ENCODE results near the gene UBXN1.
A peak's percentile ranks its signal among the peaks of the same experiment; 100 is the strongest.
"Not testable (repeated sequence)": the region's sequence is repeated elsewhere in the genome, so short reads cannot be mapped to it uniquely, and the experiment has no call there.

UBXN1 gene

DNA sequence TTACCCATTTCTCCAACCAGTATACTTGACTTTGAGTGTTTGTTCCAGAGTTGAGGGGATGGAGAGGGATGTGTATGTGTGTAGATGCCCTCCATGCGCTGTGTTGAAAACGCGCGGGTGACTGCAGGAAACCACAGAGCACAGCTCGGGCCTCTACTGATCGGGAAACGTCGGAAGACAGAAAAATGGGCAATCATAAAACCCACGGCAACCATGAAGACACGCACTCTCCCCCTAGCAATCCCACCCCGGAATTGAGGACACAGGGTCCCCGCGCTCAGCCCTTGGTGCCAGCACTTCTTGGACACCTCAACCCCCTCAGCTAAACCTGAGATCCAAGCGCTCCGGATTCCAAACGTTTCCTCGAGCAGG lies 7.7 kb downstream of the UBXN1 start:
- DNase-seq, result no peak

DNA sequence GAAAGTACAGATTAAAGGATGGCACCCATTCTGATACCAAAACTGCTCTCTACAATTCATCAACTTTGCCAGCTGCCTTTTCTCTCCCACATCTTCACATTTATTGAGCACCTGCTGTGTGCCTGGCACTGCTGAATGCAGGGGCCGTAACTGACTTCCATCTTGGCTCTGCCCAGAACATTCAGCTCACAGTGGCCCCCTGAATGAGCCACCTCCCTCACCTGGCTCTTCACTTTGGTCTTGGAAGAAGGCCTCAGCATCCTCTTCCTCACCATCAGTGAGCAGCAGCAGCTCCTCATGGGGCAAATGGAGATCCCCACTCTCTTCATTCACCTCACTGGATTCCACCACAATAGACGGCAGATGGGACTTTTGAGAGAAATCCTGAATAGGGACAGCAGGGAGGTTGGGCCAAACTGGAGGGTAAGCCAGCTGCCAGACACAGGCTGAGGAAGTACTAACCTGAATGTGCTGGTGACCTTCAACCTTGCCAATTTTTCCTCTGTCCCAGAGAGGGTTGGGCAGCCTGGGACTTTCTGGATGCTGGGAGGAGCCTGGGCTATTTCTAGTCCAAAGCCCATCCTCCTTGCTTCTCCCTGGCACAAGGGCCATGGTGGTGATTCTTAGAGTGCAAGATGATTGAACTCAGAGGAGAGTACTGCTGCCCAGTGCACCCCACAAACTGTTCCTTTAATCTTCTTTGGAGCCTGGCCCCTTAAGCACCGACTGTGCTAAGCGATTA lies 9.3 kb downstream of the UBXN1 start:
- DNase-seq, result no peak

DNA sequence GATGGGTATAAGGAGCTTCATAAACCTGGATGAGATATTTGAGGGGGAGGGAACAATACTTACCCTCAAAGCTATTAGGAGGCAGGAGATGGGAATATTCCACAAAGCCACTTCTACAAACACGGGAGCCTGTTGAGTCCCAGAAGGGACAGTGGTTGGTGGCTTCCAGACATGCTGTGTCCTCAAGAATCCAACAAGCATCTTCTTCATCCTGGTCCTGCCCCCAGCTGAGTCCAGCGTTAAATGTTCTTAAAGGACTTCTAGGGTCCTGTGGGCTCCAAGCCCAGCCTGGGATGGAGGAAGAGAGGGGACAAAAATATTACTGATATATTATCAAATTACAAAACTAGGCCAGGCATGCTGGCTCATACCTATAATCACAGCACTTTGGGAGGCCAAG lies 11.4 kb downstream of the UBXN1 start:
- no peak for DNase-seq

DNA sequence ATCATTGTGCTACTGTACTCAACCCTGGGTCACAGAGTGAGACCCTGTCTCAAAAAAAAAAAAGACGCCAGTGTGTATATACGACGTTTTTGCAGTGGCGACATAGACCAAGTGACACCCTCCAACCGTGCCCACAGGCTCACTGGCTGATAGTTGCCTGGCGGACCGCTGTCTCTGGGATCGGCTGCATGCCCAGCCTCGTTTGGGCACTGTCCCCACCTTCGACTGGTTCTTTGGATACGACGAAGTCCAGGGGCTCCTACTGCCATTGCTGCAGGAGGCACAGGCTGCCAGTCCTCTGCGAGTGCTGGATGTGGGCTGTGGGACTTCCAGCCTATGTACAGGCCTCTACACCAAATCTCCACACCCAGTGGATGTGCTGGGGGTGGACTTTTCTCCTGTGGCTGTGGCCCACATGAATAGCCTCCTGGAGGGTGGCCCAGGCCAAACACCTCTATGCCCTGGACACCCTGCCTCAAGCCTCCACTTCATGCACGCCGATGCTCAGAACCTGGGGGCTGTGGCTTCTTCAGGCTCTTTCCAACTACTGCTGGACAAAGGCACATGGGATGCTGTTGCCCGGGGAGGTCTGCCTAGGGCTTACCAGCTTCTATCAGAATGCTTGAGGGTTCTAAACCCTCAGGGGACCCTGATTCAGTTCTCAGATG lies 12.5 kb downstream of the UBXN1 start:
- DNase-seq, result no peak

DNA sequence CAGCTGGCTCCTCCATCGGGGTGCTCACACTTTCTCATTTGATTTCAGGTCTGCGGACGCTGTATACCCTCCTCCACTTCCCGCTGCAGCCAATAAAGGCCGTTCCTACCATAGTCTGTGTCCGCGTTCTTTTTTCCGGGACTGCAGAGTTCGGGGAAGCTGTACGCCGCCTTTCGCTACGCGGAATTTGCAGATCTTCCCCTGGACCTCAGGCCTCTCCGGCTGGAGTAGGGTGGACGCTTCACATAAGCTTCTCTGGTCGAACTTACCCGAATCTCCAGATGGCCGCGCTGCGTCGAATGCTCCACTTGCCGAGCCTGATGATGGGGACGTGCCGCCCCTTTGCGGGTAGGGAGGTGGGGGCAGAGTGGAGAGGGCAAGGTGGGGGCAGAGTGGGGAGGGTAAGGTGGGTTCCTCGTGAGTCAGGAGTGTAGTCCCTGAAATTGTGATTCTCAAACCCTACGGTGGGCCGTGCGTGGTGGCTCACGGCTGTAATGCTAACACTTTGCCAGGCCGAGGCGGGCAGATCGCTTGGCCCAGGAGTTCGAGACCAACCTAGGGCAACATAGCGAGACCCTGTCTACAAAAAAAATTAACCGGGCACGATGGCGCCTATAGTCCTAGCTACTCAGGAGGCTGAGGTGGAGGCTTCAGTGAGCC lies 13.1 kb downstream of the UBXN1 start:
- DNase-seq, result no peak

DNA sequence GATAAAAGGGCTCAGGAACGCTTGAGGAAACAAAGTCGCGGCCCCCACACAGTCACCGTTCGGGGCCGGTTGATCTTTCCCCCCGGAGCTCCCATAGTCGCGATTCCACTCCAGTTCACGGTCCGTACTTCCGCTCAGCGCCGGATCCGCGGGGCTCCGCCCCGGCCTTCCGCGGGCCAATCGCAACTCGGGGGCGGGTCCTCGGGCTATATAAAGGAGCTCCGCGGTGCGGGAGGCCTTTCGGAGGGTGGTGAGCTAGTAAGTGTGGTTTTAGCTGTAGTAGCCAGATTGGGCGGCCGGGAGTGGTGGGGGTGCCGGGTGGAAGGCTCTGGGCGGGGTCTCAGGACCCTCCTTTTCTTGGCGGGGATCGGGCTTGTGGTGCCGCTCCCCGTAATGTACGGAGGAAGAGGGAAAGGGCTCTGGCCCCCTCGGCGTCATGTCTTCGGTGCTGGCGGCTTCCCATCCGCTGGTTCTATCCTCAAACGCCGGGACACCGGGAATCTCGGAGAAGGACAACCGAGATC lies 13.7 kb downstream of the UBXN1 start, which contains the start of the genes C11orf98 and CSKMT:
Gene C11orf98, minus strand, starts transcription at position 136 of the 524 bp plus-strand sequence. Its CDS starts 41 bp downstream, at position 95.
Gene CSKMT, plus strand, starts transcription at position 238 of the 524 bp plus-strand sequence. CDS start 568 bp downstream, outside the sequence.
- peak; percentile 94 for DNase-seq

DNA sequence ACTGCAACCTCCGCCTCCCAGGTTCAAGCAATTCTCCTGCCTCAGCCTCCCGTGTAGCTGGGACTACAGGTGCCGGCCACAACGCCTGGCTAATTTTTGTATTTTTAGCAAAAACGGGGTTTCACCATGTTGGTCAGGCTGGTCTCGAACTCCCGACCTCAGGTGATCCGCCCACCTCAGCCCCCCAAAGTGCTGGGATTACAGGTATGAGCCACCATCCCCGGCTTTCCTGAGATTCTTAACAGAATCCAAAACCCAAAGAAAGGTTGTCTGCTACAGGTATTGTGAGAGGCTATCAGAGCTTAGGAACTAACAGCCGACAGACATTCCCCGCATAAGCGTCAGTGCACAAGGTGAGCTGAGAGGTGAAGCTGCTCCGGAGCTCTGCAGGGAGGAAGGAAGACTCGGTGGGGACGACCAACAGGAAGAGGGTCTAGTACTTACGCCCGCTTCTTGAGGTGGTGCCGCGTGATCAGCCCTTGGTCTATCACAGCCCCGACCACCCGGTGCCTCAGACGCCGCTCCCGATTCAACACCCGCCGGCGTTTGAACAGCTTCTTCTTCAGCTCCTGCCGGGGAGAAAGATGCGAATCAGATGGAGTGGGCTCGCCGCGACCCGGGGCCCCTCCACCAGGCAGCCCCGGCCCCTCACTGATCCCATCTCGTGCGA lies 14.3 kb downstream of the UBXN1 start:
- DNase-seq, result peak; percentile 54

DNA sequence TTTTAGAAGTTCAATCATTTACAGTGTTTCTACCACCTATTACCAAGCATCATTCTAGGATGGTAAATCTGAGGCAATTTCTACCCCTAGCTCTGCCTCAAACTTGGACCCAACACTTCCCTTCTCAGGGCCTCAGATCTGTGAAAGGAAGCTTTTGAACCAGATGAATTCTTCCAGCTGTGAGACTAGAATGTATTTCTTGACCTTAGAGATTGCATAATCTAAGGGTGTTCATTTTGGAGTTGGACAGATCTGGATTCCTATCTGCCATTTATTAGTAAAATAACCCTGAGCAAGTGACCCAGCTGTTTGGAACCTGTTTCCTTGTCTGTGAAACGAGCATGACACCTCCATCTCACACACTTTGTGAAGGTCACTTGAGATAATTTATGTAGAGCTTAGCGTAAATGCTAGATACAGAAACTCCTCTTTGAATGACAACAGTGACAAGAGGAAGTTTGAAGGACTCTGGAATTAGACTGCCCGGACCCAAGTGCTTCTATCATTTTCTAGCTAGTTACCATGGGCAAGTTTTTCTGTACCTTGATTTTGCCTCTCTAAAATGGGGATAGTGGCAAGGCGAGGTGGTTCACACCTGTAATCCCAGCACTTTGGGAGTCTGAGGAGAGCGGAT lies 22.0 kb downstream of the UBXN1 start:
- no peak for DNase-seq

DNA sequence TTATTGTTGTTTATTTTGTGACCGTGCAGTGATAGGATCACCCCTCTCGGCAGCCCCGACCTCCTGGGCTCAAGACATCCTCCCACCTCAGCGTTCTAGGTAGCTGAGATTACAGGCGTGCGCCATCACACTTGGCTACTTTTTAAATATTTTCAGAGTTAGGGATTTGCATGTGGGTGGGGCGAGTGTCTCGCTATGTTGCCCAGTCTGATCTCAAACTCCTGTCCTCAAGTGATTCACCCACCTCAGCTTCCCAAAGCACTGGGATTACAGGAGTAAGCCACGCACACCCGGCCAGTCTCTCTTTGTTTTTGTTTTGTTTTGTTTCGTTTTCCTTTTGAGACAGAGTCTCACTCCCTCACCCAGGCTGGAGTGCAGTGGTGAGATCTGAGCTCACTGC lies 24.6 kb downstream of the UBXN1 start:
- no peak for DNase-seq

DNA sequence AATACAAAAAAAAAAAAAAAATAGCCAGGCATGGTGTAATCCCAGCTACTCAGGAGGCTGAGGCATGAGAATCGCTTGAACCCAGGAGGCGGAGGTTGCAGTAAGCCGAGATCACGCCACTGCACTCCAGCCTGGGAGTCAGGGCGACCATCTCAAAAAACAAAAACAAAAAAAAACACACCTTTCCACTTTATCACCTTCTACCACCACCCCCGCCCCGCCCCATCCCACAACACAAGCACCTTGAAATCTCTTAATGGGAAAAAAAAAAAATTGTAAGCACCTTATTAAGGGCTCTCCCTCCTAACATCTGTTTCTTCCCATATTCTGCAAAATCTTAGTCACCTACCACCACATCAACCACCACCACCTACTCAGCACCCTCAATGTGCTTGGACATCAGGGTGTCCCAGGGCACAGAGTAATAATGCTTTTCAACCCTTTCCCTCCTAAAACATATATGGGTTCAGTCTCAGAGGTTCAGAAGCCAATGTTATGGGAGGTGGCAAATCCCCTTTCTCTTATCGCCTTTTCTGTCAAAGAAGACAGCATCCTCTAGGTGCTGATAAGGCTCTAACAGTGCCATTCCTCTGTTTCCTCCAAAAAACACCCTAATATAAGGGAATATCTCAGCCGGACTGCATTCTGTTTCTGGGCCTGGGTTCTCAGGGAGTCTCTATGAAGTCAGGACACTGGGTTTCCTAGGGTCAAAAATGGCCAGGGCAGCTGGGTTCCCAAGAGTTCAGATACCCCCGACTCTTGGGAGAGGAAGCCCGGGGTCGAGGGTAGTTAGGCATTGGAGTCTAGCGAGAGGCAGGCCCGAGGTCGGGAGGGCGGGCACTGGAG lies 26.5 kb downstream of the UBXN1 start:
- no peak for DNase-seq

DNA sequence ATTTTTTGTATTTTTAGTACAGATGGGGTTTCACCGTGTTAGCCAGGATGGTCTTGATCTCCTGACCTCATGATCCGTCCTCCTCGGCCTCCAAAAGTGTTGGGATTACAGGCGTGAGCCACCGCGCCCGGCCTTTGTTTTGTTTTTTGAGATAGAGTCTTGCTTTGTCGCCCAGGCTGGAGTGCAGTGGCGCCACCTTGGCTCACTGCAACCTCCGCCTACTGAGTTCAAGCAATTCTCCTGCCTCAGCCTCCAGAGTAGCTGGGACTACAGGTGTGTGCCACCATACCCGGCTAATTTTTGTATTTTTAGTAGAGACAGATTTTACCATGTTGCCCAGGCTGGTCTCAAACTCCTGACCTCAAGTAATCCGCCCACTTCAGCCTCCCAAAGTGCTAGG lies 28.6 kb downstream of the UBXN1 start:
- not testable (repeated sequence) for DNase-seq

DNA sequence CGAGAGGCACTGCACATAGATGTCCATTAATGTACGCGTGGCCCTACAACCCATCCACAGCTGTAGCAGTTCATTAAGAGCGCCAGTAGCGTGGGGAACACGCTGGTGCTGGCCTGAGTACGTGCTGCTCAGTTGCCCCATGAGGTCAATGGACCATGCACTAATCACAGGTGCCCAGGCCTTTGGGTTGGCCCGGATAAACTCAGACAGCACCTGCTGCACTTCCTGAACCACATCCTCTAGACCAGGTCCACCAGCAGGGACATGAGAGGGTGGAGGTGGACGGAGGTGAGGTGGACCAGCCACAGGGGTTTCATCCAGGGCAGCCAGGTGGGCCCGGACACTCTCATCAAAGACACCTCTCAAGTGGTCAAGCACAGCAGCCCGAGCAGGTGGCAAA lies 29.4 kb downstream of the UBXN1 start:
- DNase-seq, result no peak

DNA sequence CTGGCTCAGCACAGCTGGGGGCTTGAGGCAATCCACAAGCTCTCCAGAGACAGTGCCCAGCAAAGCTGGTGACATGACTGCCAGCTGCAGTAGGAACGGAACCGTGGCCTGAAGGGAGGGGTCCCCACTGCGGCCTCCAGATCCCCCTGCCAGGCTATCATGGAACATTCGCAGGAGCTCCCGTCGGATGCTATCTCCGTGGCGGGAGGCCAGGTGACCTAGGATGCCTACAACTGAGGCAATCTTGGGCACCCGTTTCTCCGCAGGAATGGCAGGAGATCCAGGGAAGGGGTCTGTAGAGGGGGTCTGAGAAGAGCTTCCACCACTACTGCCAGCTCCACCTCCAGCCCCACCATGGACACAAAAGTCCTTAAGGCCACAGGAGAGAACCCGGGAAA lies 29.9 kb downstream of the UBXN1 start:
- no peak for DNase-seq

DNA sequence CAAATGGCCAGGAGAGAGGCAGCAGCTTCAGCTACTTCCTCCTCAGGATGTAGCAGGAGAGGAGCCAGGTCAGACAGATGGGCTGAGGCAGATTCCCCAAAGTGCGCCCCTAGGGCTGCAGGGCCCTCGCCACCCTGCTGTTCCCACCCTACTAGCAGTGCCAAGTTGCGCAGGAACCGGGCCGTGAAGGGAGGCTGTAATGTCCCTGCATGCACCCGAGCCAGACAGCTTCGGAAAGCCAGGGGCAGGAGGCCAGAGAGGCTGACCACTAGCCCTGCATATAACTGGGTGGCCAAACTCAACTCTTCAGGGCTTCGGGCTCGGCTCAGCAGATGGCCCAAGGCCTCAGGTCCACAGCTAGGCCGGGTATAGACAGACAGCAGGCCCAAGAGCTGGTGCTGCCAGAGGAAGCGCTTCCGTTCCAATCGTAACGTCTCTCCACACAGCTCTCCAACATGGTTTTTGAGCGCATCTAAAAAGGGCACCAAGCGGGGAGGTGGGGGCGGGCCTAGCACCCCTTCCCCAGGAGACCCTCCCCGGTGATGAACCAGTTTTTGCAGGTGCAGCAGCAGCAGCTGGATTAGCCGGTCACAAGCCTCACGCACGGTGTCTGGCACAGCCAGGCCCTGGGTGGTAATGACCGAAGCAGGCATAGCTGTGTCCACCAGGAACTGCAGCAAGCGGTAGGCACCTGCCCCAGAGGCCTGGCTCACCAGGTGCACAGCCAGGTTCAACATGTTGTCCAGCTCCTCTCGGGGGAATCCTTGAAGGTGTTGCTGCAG lies 30.5 kb downstream of the UBXN1 start:
- no peak for DNase-seq

DNA sequence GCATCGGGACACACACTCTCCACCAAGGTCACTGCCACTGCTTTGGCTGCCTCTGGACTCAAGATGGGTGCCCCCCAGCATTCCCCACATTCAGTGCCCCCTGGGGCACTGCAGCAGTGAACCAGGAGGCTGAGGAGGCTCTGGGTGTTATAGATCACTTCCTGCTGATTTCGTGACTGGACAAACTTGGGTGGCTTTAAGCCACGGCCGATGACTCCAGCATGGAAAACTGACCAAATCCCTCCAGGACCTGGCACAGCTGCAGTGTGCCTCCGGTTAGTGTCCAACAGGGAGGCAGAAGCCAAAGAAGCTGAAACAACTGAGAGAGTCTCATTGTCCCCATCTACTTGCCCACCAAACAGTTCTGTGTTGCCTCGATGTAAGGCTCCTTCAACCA lies 31.3 kb downstream of the UBXN1 start:
- DNase-seq, result no peak

DNA sequence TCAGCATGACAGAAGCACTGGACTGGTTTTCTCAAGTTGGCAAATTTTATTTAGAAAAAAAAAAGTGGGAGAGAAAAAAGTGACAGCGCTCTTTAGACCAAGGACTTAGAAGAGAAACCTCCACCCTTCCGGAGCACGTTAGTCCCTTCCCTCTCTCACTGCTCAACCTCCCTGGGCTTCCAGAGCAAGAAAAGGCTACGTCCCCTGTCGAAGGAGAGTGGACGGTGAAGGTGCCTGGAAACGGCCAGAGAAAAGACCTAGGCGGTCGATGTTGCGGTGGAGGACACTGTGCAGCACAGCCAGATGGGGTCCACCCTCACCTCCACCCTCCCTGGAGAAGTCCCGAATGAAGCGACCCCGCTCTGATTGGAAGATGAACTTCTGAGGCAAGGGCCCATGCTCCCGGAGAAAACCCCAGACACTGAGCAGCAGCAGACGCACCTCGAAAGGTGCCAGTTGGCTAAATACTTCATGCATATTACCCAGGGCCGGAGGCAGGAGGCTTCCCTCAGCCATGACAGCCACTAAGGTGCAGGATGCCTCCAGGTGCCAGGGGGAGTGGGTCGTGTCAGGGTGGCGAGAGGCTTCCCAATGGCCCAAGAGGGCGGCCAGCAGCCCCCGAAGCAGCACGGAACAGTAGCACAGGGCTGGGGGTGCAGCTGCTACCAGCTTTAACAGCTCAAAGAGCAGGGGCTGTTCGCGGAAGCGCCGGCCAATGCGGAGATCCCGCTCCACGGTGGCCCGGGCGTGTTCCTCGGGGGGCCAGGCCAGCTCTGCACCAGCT lies 31.9 kb downstream of the UBXN1 start:
- no peak for DNase-seq

DNA sequence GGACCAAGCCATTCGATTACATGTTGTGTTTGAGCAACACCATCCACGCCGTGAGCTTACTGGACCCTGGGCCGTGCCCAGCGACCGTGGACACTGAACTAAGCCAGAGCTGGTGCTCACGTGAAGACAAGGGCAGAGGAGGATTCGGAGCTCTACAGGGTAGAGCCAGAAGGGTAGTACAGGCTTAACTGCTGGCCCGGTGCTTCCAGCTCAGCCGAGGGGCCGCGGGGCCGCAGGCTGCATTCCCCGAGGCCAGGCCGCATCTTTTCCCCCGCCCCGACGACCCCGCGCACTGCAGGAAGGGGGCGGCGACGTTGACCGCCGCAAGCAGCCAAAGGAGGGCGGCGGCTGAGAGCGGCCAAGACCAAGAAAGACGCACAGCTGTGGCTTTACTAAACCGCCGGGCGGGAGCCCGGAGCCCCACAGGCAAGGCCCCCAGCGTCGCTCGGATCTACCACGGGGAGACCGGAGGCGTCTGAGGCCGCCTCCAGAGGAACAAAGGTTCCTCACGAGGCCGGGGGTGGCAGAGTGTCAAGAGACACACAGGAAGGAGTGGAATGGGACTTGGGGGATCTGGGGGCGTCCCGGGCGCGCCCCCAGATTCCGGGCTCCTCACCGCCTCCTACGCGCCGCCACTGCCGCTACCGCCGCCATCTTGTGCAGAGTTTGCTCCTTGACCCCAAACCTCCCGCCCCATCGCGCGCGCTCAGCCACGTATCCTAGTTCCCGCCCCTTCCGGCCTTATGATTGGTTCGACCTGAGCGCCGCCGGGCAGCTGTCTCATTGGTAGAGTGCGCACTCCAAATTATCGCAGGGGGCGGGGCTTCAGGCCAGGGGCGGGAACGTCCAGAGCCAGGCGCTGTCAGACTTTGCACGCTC lies 32.7 kb downstream of the UBXN1 start, which contains the start of gene GANAB:
Gene GANAB, minus strand, starts transcription at position 668 of the 879 bp plus-strand sequence. Its CDS starts 14 bp downstream, at position 654.
- peak; percentile 99 for DNase-seq

DNA sequence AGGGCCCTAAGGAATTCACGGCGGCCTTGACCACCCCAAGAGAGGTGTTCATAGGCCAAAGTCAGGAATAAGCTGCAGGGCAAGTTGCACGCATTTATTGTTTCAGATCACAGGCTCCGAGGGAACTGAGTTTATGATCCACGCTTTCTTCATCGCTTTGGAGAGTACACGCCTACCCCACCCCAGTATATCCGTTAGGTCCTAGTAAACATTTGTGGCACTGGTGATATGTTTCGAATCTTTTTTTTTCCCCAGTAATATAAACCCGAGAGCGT lies 33.3 kb downstream of the UBXN1 start:
- DNase-seq, result peak; percentile 16

DNA sequence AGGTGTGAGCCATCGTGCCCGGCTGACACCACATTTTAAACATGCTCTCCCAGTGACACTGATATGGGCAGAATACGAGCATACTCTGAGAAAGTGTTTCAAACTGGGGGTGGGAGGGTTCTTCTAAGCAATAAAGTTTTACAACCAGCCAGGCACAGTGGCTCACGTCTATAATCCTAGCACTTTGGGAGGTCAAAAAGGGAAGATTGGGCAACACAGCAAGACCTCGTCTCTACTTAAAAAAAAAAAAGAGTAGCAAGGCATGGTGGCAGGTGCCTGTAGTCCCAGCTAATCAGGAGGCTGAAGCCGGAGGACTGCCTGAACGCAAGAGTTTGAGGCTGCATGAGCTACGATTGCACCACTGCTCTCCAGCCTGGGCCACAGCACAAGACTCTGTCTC lies 34.7 kb downstream of the UBXN1 start:
- DNase-seq, result no peak

All from EL (cell line).